ENCODE measurements around the gene UBE2K. TPM values are rescaled to one million over a fixed set of nuclear protein-coding genes. Genes with fewer than 3 reads are reported as not detected.

The UBE2K gene
- polyA plus RNA-seq, 3 donors, result 24.2 to 66.8 (median 50.0) TPM

GRCh38 chr4:39710098-39710896 lies 12.4 kb downstream of the UBE2K start:
- Histone ChIP-seq H3K27me3 (ENCODE audit: control insufficient read depth in 2 of 2, insufficient read depth in 2 of 2, low read length in 2 of 2) (no peaks in the 10 kb centered on the region), H3K4me3 (replicated peaks in 1 of 3; ENCODE audit: low read depth in 2 of 3, low read length in 3 of 3) (no peak overlapping the region), H3K27ac (ENCODE audit: low read depth in 1 of 2, low read length in 2 of 2) (peak overlapping the region in 1 of 2 donors; percentile 48), H3K9me3 (replicated peaks in 1 of 2; ENCODE audit: control insufficient read depth in 1 of 2, insufficient read depth in 1 of 2, low read length in 2 of 2) (no peaks in the 10 kb centered on the region), H4K20me1 (ENCODE audit: insufficient read depth, low read length) (peaks cover 94% of the 10 kb centered on the region), H3K4me2 (replicated peaks; ENCODE audit: extremely low read depth, low read length, poor library complexity, severe bottlenecking) (no peak overlapping the region), H3K36me3 (replicated peaks in 1 of 2; ENCODE audit: control insufficient read depth in 1 of 2, insufficient read depth in 2 of 2, low read length in 2 of 2) (peaks cover 0 to 8% of the 10 kb centered on the region in 2 donors), H2AFZ (ENCODE audit: insufficient read depth, low read depth, low read length, poor library complexity, severe bottlenecking) (no peak overlapping the region), H3K79me2 (ENCODE audit: insufficient read depth, low read length) (peaks cover 98% of the 10 kb centered on the region), H3K9ac (ENCODE audit: insufficient read depth, low read length, poor library complexity, severe bottlenecking) (no peak overlapping the region), H3K4me1 (ENCODE audit: control insufficient read depth in 1 of 2, insufficient read depth in 2 of 2, low read length in 2 of 2) (peaks cover 34 to 38% of the 10 kb centered on the region in 2 donors)
- Mint-ChIP-seq H3K27me3 (ENCODE audit: low read depth in 3 of 3) (no peaks in the 10 kb centered on the region), H3K4me1 (peaks cover 43% of the 10 kb centered on the region), H3K9me3 (no peaks in the 10 kb centered on the region), H3K4me3 (no peak overlapping the region), H3K27ac (peak overlapping the region in 5 of 7 donors; percentile 2 to 84 (median 44)), H3K36me3 (peaks cover 6 to 23% of the 10 kb centered on the region in 2 donors)
- no CpG with 5 or more reads among the region's 3 CpGs for WGBS (ENCODE audit: insufficient coverage)
- intact Hi-C loops (cut with micrococcal nuclease), result no loop called here
- no peak for TF ChIP-seq CTCF (IDR thresholded peaks at IDR 0.05)
- no peak for DNase-seq

GRCh38 chr4:39712819-39713607 lies 15.1 kb downstream of the UBE2K start:
- H3K4me3 Mint-ChIP-seq, result peak overlapping the region in 1 of 2 donors; percentile 46
- peaks cover 14 to 21% of the 10 kb centered on the region in 2 donors for H3K36me3 Mint-ChIP-seq
- H2AFZ ChIP-seq (ENCODE audit: insufficient read depth, low read depth, low read length, poor library complexity, severe bottlenecking), result no peak overlapping the region
- intact Hi-C loops (cut with micrococcal nuclease), result no loop called here
- DNase-seq, result no peak
- H3K4me3 ChIP-seq (replicated peaks in 1 of 3; ENCODE audit: low read depth in 2 of 3, low read length in 3 of 3), result no peak overlapping the region
- peaks cover 92% of the 10 kb centered on the region for H4K20me1 ChIP-seq (ENCODE audit: insufficient read depth, low read length)
- peaks cover 47% of the 10 kb centered on the region for H3K4me1 Mint-ChIP-seq
- peaks cover 34 to 38% of the 10 kb centered on the region in 2 donors for H3K4me1 ChIP-seq (ENCODE audit: control insufficient read depth in 1 of 2, insufficient read depth in 2 of 2, low read length in 2 of 2)
- no peak overlapping the region for H3K9ac ChIP-seq (ENCODE audit: insufficient read depth, low read length, poor library complexity, severe bottlenecking)
- H3K27ac ChIP-seq (ENCODE audit: low read depth in 1 of 2, low read length in 2 of 2), result peak overlapping the region; percentile 22 to 29
- TF ChIP-seq CTCF (IDR thresholded peaks at IDR 0.05), result no peak
- H3K79me2 ChIP-seq (ENCODE audit: insufficient read depth, low read length), result peaks cover 95% of the 10 kb centered on the region
- H3K36me3 ChIP-seq (replicated peaks in 1 of 2; ENCODE audit: control insufficient read depth in 1 of 2, insufficient read depth in 2 of 2, low read length in 2 of 2), result peaks cover 4 to 6% of the 10 kb centered on the region in 2 donors
- H3K9me3 ChIP-seq (replicated peaks in 1 of 2; ENCODE audit: control insufficient read depth in 1 of 2, insufficient read depth in 1 of 2, low read length in 2 of 2), result no peaks in the 10 kb centered on the region
- H3K4me2 ChIP-seq (replicated peaks; ENCODE audit: extremely low read depth, low read length, poor library complexity, severe bottlenecking), result peak overlapping the region; percentile 53
- peak overlapping the region; percentile 81 to 92 (median 88) for H3K27ac Mint-ChIP-seq
- WGBS (ENCODE audit: insufficient coverage), result 98% methylated on average over 11 of the region's 17 CpGs
- H3K9me3 Mint-ChIP-seq, result peaks cover 0 to 3% (median 0%) of the 10 kb centered on the region in 7 donors
- H3K27me3 Mint-ChIP-seq (ENCODE audit: low read depth in 3 of 3), result peaks cover 0 to 1% (median 0%) of the 10 kb centered on the region in 3 donors
- no peaks in the 10 kb centered on the region for H3K27me3 ChIP-seq (ENCODE audit: control insufficient read depth in 2 of 2, insufficient read depth in 2 of 2, low read length in 2 of 2)
